ENCODE measurements around the gene NTN4.

- TF ChIP-seq CTCF (IDR thresholded peaks at IDR 0.05) (no peak), POLR2A (IDR thresholded peaks at IDR 0.05) (no peak)
These were observed 153.0 kb downstream of the NTN4 start for GRCh38 chr12:95637471-95638155.
